ENCODE results near the gene ERBB4. TPM values are rescaled to one million over a fixed set of nuclear protein-coding genes. Genes with fewer than 3 reads are reported as not detected.

ERBB4 gene
- total RNA-seq, 1 experiment from 2014 or later, result 0.04 TPM

DNA sequence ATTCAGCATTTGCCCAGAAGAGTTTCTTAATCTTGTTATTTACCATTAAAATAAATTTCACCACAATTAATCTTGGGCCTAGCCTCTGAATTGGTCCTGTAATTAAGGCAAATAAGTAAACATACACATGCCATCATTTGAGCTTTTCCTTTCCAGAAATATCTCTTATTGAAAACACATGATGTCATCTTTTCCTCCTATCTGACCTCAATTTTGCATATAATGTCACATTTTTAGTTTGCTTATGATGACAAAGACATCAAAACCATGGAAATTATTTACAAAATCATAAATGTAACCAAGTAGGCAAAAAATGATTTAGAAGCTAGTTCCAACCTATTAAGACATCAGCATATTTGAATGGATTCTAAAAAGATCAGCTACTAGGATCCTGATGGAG, 915.5 kb downstream of the ERBB4 start:
- Histone ChIP-seq H4K91ac (ENCODE audit: insufficient read length, low read depth, low read length) (no peak overlapping the region), H3K9ac (ENCODE audit: extremely low read depth, insufficient read length, low read length) (no peak overlapping the region), H3K56ac (ENCODE audit: insufficient read length, low read depth, low read length) (no peak overlapping the region), H4K20me1 (ENCODE audit: control insufficient read depth, insufficient read depth, insufficient read length) (no peaks in the 10 kb centered on the region), H4K5ac (ENCODE audit: insufficient read length, low read depth, low read length) (no peak overlapping the region), H3K79me2 (ENCODE audit: insufficient read depth, low read length) (no peaks in the 10 kb centered on the region), H3K9me3 (ENCODE audit: control insufficient read depth, low read depth, low read length) (no peaks in the 10 kb centered on the region), H4K8ac (replicated peaks; ENCODE audit: insufficient read length, low read depth, low read length) (no peak overlapping the region), H2BK15ac (ENCODE audit: low read depth, low read length) (no peak overlapping the region), H3K27ac (ENCODE audit: insufficient read length, low read depth, low read length) (no peak overlapping the region), H2BK120ac (ENCODE audit: low read depth, low read length, poor library complexity, severe bottlenecking) (no peak overlapping the region), H2AFZ (ENCODE audit: low read length) (no peak overlapping the region), H2BK5ac (ENCODE audit: insufficient read length, low read length) (no peak overlapping the region), H3K14ac (ENCODE audit: insufficient read depth, low read length) (no peak overlapping the region), H3K23ac (ENCODE audit: insufficient read length, low read depth, low read length) (no peak overlapping the region), H3K79me1 (ENCODE audit: insufficient read depth, low read depth, low read length, poor library complexity, severe bottlenecking) (no peaks in the 10 kb centered on the region), H2AK5ac (ENCODE audit: insufficient read length, low read length) (no peak overlapping the region), H2BK12ac (ENCODE audit: insufficient read length, low read depth, low read length) (no peak overlapping the region), H2BK20ac (ENCODE audit: low read depth, low read length, poor library complexity, severe bottlenecking) (no peak overlapping the region), H3K23me2 (ENCODE audit: insufficient read length, low read depth, low read length, poor library complexity, severe bottlenecking) (no peaks in the 10 kb centered on the region), H3K4ac (ENCODE audit: low read depth, low read length) (no peak overlapping the region), H3K27me3 (ENCODE audit: insufficient read depth, low read length) (no peaks in the 10 kb centered on the region), H3K18ac (ENCODE audit: insufficient read length, low read depth, low read length) (no peak overlapping the region), H3K4me2 (ENCODE audit: insufficient read depth, insufficient read length, low read length) (no peak overlapping the region), H3T11ph (ENCODE audit: low read length) (no peak overlapping the region), H3K4me1 (ENCODE audit: insufficient read depth, low read length) (no peaks in the 10 kb centered on the region)
- no peaks in the 10 kb centered on the region for H3K36me3 Mint-ChIP-seq (ENCODE audit: insufficient read depth in 1 of 3, low read depth in 3 of 3)
- H3K4me1 Mint-ChIP-seq, result peaks cover 0 to 3% of the 10 kb centered on the region in 2 experiments; a peak in 1 of 4 replicates
- no peaks in the 10 kb centered on the region for H3K27me3 Mint-ChIP-seq (ENCODE audit: low read depth)
- TF ChIP-seq, protein P1, sequence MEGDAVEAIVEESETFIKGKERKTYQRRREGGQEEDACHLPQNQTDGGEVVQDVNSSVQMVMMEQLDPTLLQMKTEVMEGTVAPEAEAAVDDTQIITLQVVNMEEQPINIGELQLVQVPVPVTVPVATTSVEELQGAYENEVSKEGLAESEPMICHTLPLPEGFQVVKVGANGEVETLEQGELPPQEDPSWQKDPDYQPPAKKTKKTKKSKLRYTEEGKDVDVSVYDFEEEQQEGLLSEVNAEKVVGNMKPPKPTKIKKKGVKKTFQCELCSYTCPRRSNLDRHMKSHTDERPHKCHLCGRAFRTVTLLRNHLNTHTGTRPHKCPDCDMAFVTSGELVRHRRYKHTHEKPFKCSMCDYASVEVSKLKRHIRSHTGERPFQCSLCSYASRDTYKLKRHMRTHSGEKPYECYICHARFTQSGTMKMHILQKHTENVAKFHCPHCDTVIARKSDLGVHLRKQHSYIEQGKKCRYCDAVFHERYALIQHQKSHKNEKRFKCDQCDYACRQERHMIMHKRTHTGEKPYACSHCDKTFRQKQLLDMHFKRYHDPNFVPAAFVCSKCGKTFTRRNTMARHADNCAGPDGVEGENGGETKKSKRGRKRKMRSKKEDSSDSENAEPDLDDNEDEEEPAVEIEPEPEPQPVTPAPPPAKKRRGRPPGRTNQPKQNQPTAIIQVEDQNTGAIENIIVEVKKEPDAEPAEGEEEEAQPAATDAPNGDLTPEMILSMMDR (conservative IDR thresholded peaks at IDR 0.05), result no peak
- no peak overlapping the region for H3K27ac Mint-ChIP-seq
- DNase-seq, result no peak
- H3K9me3 Mint-ChIP-seq, result no peaks in the 10 kb centered on the region
- H3K4me3 Mint-ChIP-seq, result no peak overlapping the region

Data from H9 (cell line).